CD4-positive, alpha-beta T cell (primary cell): ENCODE data around the gene CCL19. TPM values are rescaled to one million over a fixed set of nuclear protein-coding genes. Genes with fewer than 3 reads are reported as not detected.

Source experiments
- ATAC-seq: fragments of 200-7000 bp; cut with Tn5 transposase; one replicate; pipeline ENCODE4 v1.10.0; 2022; ENCODE audit warnings: mild to moderate bottlenecking; ENCODE audit not compliant: poor library complexity
- CTCF ChIA-PET: fragments of 350-600 bp; sonication (Branson Sonifier 250); formaldehyde crosslinking; loops from one replicate; lab custom pipeline; 2021; ENCODE audit warnings: antibody characterized with exemption, inconsistent platforms; lab: Charles Lee
- POLR2A ChIA-PET: fragments of 350-600 bp; sonication (Branson Sonifier 250); formaldehyde crosslinking; loops from one replicate; lab custom pipeline; 2021; ENCODE audit warnings: antibody characterized with exemption, inconsistent platforms; lab: Charles Lee
- DNase-seq, 14 experiments: peaks; one replicate each; pipeline ENCODE4 v3.0.0-alpha.2; 2013 to 2020; ENCODE audit warnings: mixed read lengths in 2 of 14
- H3K27ac ChIP-seq, 2 donors: one replicate each; pipeline versions ENCODE4 v1.5.1 to v1.7.0; 2013; ENCODE audit warnings: low read length in 2 of 2, low read depth in 1 of 2, mild to moderate bottlenecking in 1 of 2
- H3K27me3 ChIP-seq, 2 experiments: 1 replicate in 1 of 2; 2 replicates in 1 of 2; pipeline versions ENCODE4 v1.6.1 to v1.7.0; 2013; ENCODE audit warnings: low read length in 2 of 2, control low read depth in 1 of 2, mild to moderate bottlenecking in 1 of 2, moderate library complexity in 1 of 2; ENCODE audit not compliant: insufficient read depth in 2 of 2, control insufficient read depth in 1 of 2
- H3K36me3 ChIP-seq: one replicate; pipeline ENCODE4 v1.6.1; 2013; ENCODE audit warnings: low read length, control low read depth; ENCODE audit not compliant: insufficient read depth
- H3K4me1 ChIP-seq: one replicate; pipeline ENCODE4 v1.6.1; 2013; ENCODE audit warnings: low read length, control low read depth; ENCODE audit not compliant: insufficient read depth
- H3K4me3 ChIP-seq: one replicate; pipeline ENCODE4 v1.5.1; 2013; ENCODE audit warnings: mild to moderate bottlenecking, low read length, moderate library complexity
- H3K9me3 ChIP-seq, 2 experiments: 1 replicate in 1 of 2; 2 replicates in 1 of 2; pipeline versions ENCODE4 v1.6.1 to v1.7.0; 2013; ENCODE audit warnings: low read length in 2 of 2, mild to moderate bottlenecking in 2 of 2, control low read depth in 1 of 2, moderate library complexity in 1 of 2; ENCODE audit not compliant: control insufficient read depth in 1 of 2, insufficient read depth in 1 of 2
- H3K27ac Mint-ChIP-seq: one replicate; pipeline ENCODE4 v1.8.0; 2020; ENCODE audit warnings: mixed read lengths
- H3K27me3 Mint-ChIP-seq: one replicate; pipeline ENCODE4 v1.8.0; 2021; ENCODE audit warnings: mixed read lengths
- H3K36me3 Mint-ChIP-seq: one replicate; pipeline ENCODE4 v1.8.0; 2021; ENCODE audit warnings: low read depth, mixed read lengths
- H3K4me1 Mint-ChIP-seq: one replicate; pipeline ENCODE4 v1.8.0; 2021; ENCODE audit warnings: low read depth, mixed read lengths
- H3K4me3 Mint-ChIP-seq: one replicate; pipeline ENCODE4 v1.8.0; 2020; ENCODE audit warnings: mild to moderate bottlenecking, mixed read lengths
- H3K9me3 Mint-ChIP-seq: one replicate; pipeline ENCODE4 v1.8.0; 2020; ENCODE audit warnings: mixed read lengths
- intact Hi-C, 2 experiments: fragments of 100-400 bp; cut with DNase I in 1 of 2; cut with micrococcal nuclease in 1 of 2; formaldehyde crosslinking; loops; one replicate each; pipeline versions ENCODE4 v1.15.1 to v1.9.0; 2023 to 2025; cut with DNase I, micrococcal nuclease
- total RNA-seq, 174 experiments: library from RNA in 2 of 174; stranded (reverse) in 2 of 174; gene quantifications; one replicate each; pipeline ENCODE4 v1.2.3 and lab custom pipeline; 2021 to 2026
- TF ChIP-seq, protein P1 (sequence below): fragments of 200-600 bp; IDR thresholded peaks from one replicate; pipeline ENCODE4 v1.8.0; 2022; ENCODE audit warnings: antibody characterized with exemption, mild to moderate bottlenecking

The CCL19 gene
- total RNA-seq, 2 experiments from 2014 or later = not detected

DNA sequence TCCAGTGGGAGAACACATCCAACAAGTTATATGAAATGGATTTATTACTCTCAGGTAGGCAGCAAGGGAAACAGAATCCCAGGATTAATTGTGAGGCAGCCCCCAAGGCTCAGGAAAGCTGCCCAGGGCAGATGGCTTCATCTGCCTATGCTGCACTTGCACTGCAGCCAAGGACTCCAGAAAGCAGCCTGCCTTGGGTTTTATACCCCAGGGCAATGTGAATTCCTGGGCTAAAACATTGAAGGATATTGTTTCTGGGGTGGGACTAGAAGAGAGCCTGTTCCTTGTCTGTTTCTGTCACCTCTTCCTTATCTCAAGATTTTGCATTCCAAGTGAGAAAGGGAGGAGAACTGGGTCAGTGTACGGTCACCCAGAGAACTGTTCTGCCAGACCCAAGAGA, 19.8 kb downstream of the CCL19 start:
- Mint-ChIP-seq H3K27me3 (no peaks in the 10 kb centered on the region), H3K9me3 (peaks cover 5% of the 10 kb centered on the region), H3K36me3 (peaks cover 28% of the 10 kb centered on the region), H3K4me3 (no peak overlapping the region), H3K27ac (no peak overlapping the region), H3K4me1 (peaks cover 6% of the 10 kb centered on the region)
- ChIA-PET CTCF (no interaction called here), POLR2A (no interaction called here)
- TF ChIP-seq, protein P1, sequence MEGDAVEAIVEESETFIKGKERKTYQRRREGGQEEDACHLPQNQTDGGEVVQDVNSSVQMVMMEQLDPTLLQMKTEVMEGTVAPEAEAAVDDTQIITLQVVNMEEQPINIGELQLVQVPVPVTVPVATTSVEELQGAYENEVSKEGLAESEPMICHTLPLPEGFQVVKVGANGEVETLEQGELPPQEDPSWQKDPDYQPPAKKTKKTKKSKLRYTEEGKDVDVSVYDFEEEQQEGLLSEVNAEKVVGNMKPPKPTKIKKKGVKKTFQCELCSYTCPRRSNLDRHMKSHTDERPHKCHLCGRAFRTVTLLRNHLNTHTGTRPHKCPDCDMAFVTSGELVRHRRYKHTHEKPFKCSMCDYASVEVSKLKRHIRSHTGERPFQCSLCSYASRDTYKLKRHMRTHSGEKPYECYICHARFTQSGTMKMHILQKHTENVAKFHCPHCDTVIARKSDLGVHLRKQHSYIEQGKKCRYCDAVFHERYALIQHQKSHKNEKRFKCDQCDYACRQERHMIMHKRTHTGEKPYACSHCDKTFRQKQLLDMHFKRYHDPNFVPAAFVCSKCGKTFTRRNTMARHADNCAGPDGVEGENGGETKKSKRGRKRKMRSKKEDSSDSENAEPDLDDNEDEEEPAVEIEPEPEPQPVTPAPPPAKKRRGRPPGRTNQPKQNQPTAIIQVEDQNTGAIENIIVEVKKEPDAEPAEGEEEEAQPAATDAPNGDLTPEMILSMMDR = no peak
- intact Hi-C loops = no loop called here
- Histone ChIP-seq H3K27me3 (no peaks in the 10 kb centered on the region), H3K36me3 (no peaks in the 10 kb centered on the region), H3K9me3 (peaks cover 9 to 10% of the 10 kb centered on the region in 2 experiments), H3K27ac (no peak overlapping the region), H3K4me3 (no peak overlapping the region), H3K4me1 (peaks cover 2% of the 10 kb centered on the region)
- ATAC-seq = no peak
- no peak for DNase-seq

DNA sequence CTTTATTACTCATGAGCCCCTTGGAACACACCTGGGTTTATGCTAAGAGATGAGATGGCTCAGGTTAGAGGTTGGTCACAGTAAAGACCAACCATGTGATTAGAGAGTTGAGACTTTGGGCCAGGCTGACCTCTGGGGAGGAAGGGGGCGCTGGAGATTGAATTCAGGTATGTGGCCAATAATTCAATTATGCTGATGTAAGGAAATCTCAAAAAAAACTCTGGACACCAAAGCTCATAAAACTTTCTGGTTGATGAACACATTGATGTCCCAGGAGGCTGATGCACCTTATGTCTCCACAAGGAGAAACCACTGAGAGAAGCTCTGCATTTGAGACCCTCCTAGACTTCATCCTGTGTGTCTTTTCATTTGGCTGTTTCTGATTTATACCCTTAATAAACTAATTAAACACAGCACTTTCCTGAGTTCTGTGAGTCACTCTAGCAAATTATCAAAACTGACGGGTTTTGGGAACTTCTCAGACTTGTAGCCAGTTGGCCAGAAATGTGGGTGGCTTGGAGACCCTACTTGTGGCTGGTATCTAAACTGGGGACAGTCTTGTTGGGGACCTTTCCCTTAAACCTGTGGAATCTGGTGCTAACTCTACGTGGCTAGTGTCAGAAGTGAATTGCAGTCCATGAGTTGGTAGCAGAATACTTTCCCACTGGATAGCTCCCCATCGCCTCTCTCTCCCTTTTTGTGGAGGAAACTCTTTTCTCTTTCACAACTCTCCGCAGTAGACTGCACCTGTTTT, 21.1 kb downstream of the CCL19 start:
- POLR2A ChIA-PET = no interaction called here
- ATAC-seq = no peak
- no peaks in the 10 kb centered on the region for H3K27me3 ChIP-seq

DNA sequence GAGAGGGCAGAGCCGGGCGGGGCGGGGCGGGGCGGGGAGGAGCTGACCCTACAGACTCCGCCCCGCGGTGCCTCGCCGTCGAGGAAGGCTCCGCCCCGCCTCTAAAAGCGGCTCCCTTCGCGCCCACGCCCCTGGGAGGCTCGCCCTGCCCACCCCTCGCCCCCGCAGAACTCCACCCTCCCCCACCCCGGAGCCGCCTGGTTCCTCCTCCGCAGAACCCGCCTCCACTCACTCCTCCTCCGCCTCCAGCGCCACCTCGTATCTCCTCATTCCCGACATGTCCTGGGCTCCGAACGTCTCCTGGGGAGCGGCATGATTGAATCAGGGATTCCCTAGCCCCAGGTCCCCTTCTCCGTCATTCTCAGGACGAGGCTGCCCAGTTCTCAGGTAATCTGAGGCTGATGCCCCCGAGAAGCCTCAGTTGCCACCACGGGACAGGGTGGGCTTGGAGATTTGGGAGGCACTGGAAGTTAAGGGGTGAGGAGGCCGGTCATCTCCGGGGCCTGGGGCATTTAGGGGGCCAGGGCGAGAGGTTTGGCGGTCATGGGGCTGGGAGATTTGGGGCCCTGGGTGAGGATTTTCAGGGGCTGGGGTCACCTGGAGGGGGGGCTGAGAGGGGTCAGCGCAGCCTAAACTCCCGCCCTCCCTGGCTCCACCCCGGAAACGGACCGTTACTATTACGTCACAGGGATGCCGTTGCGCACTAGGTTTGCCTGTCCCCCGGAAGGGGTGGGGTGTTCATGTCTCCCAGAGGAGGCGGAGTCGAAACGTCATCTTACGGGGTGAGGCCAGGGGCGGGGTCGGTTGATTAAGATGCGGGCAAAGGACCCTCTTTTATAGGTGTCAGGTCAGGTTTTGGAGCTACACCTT, 25.5 kb downstream of the CCL19 start:
- TF ChIP-seq, protein P1 = no peak
- ATAC-seq = peak; percentile 79
- Histone ChIP-seq H3K4me1 (peaks cover 55% of the 10 kb centered on the region), H3K36me3 (peaks cover 16% of the 10 kb centered on the region), H3K27ac (peak overlapping the region; percentile 95 to 99), H3K4me3 (peak overlapping the region; percentile 90), H3K9me3 (peaks cover 3 to 10% of the 10 kb centered on the region in 2 experiments), H3K27me3 (no peaks in the 10 kb centered on the region)
- Mint-ChIP-seq H3K4me3 (peak overlapping the region; percentile 97), H3K9me3 (peaks cover 5% of the 10 kb centered on the region), H3K27me3 (no peaks in the 10 kb centered on the region), H3K36me3 (peaks cover 57% of the 10 kb centered on the region), H3K4me1 (peaks cover 52% of the 10 kb centered on the region), H3K27ac (peak overlapping the region; percentile 99)
- POLR2A ChIA-PET = interaction anchor here (0.6 to 4.7 kb wide), 10 partner anchors 9 to 451 kb away, joined by 3 to 54 read pairs (median 6); partner anchors contain the start of genes DCTN3, DNAI1, FAM219A and GALT
- peak; percentile 81 to 97 (median 88) for DNase-seq
- CTCF ChIA-PET = interaction anchor here (0.8 to 6.7 kb wide), 5 partner anchors 18 to 37 kb away, joined by 3 to 57 read pairs (median 5); partner anchors contain the start of gene GALT
- intact Hi-C loops = loop anchor here in 1 of 2 experiments (2.0 to 5.0 kb wide), 5 partner anchors 35 to 437 kb away; partner anchors contain the start of genes DNAI1, DNAJB5, FAM219A and RPP25L

More for the DNA sequence above, 21.1 kb downstream of the CCL19 start:
- Histone ChIP-seq H3K9me3 (peaks cover 9 to 10% of the 10 kb centered on the region in 2 experiments), H3K4me3 (no peak overlapping the region), H3K4me1 (peaks cover 12% of the 10 kb centered on the region), H3K27ac (no peak overlapping the region), H3K36me3 (no peaks in the 10 kb centered on the region)
- no peak for DNase-seq
- Mint-ChIP-seq H3K36me3 (peaks cover 37% of the 10 kb centered on the region), H3K4me1 (peaks cover 15% of the 10 kb centered on the region), H3K4me3 (no peak overlapping the region), H3K9me3 (peaks cover 5% of the 10 kb centered on the region), H3K27ac (peak overlapping the region; percentile 99), H3K27me3 (no peaks in the 10 kb centered on the region)
- CTCF ChIA-PET = no interaction called here
- intact Hi-C loops = loop anchor here in 1 of 2 experiments (5.0 kb wide), 3 partner anchors 213 to 432 kb away; partner anchors contain the start of genes DNAI1, DNAJB5, FAM219A and STOML2
- TF ChIP-seq, protein P1 = no peak
